ENCODE data around the gene AAMP. TPM values are rescaled to one million over a fixed set of nuclear protein-coding genes. Genes with fewer than 3 reads are reported as not detected.

The AAMP gene
- total RNA-seq, 1 donor from 2014 or later: 79.2 TPM

- TF ChIP-seq, protein P1, sequence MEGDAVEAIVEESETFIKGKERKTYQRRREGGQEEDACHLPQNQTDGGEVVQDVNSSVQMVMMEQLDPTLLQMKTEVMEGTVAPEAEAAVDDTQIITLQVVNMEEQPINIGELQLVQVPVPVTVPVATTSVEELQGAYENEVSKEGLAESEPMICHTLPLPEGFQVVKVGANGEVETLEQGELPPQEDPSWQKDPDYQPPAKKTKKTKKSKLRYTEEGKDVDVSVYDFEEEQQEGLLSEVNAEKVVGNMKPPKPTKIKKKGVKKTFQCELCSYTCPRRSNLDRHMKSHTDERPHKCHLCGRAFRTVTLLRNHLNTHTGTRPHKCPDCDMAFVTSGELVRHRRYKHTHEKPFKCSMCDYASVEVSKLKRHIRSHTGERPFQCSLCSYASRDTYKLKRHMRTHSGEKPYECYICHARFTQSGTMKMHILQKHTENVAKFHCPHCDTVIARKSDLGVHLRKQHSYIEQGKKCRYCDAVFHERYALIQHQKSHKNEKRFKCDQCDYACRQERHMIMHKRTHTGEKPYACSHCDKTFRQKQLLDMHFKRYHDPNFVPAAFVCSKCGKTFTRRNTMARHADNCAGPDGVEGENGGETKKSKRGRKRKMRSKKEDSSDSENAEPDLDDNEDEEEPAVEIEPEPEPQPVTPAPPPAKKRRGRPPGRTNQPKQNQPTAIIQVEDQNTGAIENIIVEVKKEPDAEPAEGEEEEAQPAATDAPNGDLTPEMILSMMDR (IDR thresholded peaks at IDR 0.05; ENCODE audit: unreplicated experiment): no peak
- peak; percentile 86 for DNase-seq (ENCODE audit: low spot score, unreplicated experiment)
- H3K4me1 Mint-ChIP-seq (ENCODE audit: low read depth): peaks cover 21% of the 10 kb centered on the region
- peaks cover 3% of the 10 kb centered on the region for H3K27me3 Mint-ChIP-seq
- H3K36me3 Mint-ChIP-seq (ENCODE audit: insufficient read depth): no peaks in the 10 kb centered on the region
- H3K27ac Mint-ChIP-seq: peak within 1 kb of the TSS; percentile 97
- peak within 1 kb of the TSS; percentile 87 for H3K4me3 Mint-ChIP-seq (ENCODE audit: low read depth)
- H3K9me3 Mint-ChIP-seq (ENCODE audit: low read depth): no peaks in the 10 kb centered on the region
These were observed 53.1 kb downstream of the AAMP start, which contains the start of gene ARPC2 for GRCh38 chr2:218216674-218217359. TSS of gene ARPC2 (plus strand) at chr2:218217189. CDS start at chr2:218217471, 282 bp downstream.

- TF ChIP-seq, protein P1 (IDR thresholded peaks at IDR 0.05; ENCODE audit: unreplicated experiment): no peak
- DNase-seq (ENCODE audit: low spot score, unreplicated experiment): no peak
- no peaks in the 10 kb centered on the region for H3K9me3 Mint-ChIP-seq (ENCODE audit: low read depth)
These were observed 53.6 kb downstream of the AAMP start for GRCh38 chr2:218216336-218216673.

More at GRCh38 chr2:218216336-218216673, 53.6 kb downstream of the AAMP start:
- peak overlapping the region; percentile 87 for H3K4me3 Mint-ChIP-seq (ENCODE audit: low read depth)
- peaks cover 6% of the 10 kb centered on the region for H3K27me3 Mint-ChIP-seq
- H3K36me3 Mint-ChIP-seq (ENCODE audit: insufficient read depth): no peaks in the 10 kb centered on the region
- H3K4me1 Mint-ChIP-seq (ENCODE audit: low read depth): peaks cover 21% of the 10 kb centered on the region
- peak overlapping the region; percentile 97 for H3K27ac Mint-ChIP-seq

Small RNA genes within 50 kb of the gene (microRNA-seq; reads per million reads assigned to microRNA genes)
- gene MIR6513 (ENCODE audit: borderline number of aligned reads, unreplicated experiment): 3.6 reads per million

Other genes with a start within 250 kb of the AAMP start
- not detected in 2 replicates for gene RUFY4, start 200.9 kb downstream of the AAMP start, total RNA-seq
- gene CXCR2, start 144.1 kb downstream of the AAMP start, total RNA-seq: not detected in 2 replicates
- gene CXCR1, start 103.2 kb downstream of the AAMP start, total RNA-seq: not detected in 2 replicates
- gene ARPC2, start 52.9 kb downstream of the AAMP start, total RNA-seq: 153 and 160 TPM in 2 replicates
- 9.1 and 9.7 TPM in 2 replicates for gene GPBAR1, start 9.1 kb downstream of the AAMP start, total RNA-seq
- gene PNKD, start 382 bp upstream of the AAMP start, total RNA-seq: 54.3 and 54.5 TPM in 2 replicates
- 131 and 137 TPM in 2 replicates for gene TMBIM1, start 22.4 kb upstream of the AAMP start, total RNA-seq
- 3.3 and 3.8 TPM in 2 replicates for gene CATIP, start 86.7 kb upstream of the AAMP start, total RNA-seq
- gene SLC11A1, start 112.1 kb upstream of the AAMP start, total RNA-seq: 0.33 and 0.34 TPM in 2 replicates
- 102 and 108 TPM in 2 replicates for gene CTDSP1, start 129.7 kb upstream of the AAMP start, total RNA-seq
- 281 and 305 TPM in 2 replicates for gene VIL1, start 149.0 kb upstream of the AAMP start, total RNA-seq

All from progenitor cell of endocrine pancreas (in vitro differentiated cells).